GM21367 (cell line): ENCODE data around the gene KDM7A.

Source experiments
- ATAC-seq: cut with Tn5 transposase; IDR thresholded peaks from one replicate; pipeline ENCODE4 v1.9.1; 2021; ENCODE audit not compliant: unreplicated experiment

Gene KDM7A

GRCh38 chr7:140035400-140036223 is 141.2 kb downstream of the KDM7A start:
- no peak for ATAC-seq
